HG02642 (cell line): ENCODE measurements around the gene ERN1.

Experiments
- ATAC-seq: cut with Tn5 transposase; IDR thresholded peaks from one replicate; pipeline ENCODE4 v1.9.1; 2021; ENCODE audit warnings: mild to moderate bottlenecking; ENCODE audit not compliant: unreplicated experiment, poor library complexity

Gene ERN1

DNA sequence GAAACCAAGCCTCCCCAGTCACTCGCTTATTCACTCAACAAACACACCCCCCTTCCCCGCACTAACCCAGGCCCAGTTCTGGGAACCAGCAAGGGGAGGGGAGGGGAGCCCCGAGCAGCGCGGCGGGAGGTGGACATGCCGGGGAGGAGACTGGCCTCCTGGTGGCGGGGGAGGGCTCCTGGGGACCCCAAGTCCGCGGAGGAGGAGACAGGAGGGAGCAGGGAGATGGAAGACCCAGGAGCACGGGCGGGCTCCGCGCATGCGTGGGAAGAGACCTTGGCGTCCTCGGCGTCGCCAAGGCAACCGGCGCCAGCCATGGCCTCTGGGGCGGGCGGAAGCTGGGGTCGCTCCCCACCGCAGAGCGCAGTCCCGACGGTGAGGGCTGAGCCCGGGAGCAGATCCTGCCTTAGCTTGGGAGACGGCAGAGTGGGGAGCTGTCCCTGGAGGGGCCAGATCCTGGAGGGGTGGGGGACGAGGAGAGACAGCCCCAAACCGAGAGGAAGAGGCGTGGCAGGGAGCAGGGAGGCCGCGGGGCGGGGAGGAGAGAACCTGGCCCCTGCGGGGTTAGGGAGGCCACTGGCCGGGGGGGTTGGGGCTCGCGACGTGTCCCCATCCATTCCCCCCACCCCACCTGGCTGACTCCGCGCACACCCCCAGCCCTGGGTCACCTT, 131.8 kb downstream of the ERN1 start, which contains the start of gene PRR29:
Gene PRR29, plus strand, starts transcription at position 302 of the 671 bp plus-strand sequence. Its CDS starts 14 bp downstream, at position 316.
- peak; percentile 72 for ATAC-seq

DNA sequence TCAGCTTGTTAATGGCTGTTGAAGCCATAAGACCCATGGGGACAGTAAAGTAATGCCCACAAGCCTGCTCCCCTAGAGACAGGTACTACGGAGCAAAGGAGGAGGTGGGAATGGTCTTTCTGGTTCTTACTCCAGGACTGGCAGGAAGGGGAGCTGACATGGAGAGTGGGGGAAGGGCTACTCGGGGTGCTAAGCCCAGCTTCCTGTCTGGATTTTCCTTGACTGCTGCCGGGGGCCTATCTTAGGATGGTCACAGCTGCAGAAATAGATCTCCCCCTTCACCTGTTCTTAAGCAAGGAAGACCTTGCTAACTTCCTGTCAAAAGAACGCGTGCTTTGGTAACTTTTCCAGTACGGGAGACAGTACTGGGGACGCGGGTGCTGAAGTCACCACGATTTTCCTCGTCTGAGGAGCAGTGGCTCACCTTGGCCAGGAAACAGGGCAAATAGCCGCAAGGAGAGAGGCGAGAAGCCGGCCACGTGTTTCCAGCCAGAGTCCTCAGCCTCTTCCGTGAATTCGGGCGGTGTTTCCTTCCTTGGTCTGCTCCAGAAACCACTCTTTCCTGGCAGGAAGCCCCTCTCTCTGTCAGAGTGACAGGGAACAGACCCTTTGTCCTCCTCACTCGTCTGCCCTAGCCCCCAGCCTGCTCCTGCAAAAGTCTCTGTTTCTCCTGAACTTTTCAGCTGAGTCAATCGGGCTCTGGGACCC, 132.4 kb downstream of the ERN1 start:
- ATAC-seq: no peak

DNA sequence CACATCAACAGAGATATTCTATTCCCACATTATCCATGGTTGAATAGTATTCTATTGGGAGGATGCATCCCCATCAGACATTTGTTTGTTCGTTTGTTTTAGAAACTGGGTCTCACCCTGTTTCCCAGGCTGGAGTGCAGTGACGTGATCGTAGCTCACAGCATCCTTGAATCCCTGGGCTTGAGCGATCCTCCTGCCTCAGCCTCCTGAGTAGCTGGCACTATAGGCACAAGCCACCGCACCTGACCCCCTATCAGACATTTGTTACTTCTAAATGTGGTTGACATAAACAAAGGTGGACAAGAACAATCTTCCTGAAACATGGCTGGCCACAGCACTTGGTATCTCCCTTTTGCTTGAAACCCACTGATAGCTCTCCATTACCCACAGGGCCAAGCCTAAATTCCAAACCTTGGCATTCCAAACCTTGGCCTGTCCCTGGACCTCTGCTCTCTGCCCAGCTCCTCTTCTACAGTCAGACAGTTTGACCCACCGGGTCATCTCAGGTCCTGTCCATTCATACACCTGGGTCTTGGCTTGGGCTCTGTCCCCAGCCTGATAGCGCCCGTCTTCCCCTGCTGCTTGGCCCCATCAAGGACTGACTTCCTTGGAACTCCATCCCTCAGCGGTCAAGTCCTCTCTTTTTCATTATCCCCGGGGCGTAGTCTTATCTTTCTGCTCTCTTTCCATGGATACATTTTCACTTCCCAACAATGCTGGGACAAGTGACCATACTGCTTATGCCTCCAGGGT, 133.3 kb downstream of the ERN1 start:
- ATAC-seq: no peak

DNA sequence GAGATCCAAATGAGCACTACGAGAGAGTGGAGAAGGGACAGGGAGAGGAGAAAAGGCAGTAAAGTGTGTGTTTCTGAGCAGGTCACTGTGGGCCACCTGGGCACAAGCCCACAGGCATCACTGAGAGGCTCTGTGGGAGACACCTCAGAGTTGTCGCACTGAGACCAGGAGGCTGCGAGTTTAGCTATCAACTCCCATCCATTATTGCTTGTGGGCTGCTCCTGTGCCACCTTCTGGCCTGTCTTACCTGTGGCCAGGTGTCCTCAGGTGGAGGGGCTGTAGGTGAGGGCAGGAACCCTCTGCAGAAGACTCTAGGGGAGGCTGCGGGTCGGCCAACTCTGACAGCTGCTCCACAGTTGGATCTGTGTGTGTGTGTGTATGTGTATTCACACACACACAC, 134.3 kb downstream of the ERN1 start:
- ATAC-seq: no peak

DNA sequence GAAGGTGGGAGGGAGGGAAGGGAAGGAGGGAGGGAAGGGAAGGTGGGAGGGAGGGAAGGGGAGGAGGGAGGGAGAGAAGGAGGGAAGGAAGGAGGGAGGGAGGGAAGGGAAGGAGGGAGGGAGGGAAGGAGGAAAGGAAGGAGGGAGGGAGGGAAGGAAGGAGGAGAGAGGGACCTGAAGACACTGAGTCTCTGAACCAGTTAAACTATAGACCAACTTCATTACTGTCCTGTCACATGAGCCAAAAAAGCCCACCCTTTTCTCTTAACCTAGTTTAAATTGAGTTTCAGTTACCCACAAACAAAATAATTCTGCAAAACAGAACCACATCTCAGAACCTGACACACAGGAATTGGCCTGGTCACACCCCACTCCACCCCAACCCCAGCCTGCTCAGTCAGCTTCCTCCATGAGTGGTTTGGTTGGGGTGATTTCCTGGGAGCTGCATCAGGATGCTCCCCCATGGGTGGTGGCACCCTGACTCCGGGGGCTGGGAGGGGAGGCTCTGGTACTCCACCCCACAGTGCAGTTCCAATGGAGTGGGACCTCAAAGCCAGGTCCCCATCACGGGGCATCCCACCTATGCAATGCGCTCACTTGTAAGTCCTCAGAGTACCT, 136.5 kb downstream of the ERN1 start:
- no peak for ATAC-seq

DNA sequence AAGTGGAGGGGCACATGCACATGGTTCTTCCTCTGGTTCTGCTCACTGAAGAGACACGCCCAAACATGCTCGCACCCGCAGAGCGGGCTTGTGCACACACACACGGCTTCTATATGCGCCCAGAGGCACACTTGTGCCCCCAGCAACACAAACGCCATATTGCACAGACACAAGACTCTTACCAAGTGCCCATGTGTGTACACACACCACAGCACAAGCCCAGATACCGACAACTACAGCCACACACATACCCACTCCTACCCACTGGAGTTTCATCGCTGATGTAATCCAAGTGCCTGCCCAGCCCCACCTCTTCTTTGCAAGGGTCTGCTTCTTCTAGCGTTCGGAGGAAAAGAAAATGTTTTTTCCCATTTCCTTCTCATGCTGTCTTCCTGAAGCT, 138.3 kb downstream of the ERN1 start:
- no peak for ATAC-seq

DNA sequence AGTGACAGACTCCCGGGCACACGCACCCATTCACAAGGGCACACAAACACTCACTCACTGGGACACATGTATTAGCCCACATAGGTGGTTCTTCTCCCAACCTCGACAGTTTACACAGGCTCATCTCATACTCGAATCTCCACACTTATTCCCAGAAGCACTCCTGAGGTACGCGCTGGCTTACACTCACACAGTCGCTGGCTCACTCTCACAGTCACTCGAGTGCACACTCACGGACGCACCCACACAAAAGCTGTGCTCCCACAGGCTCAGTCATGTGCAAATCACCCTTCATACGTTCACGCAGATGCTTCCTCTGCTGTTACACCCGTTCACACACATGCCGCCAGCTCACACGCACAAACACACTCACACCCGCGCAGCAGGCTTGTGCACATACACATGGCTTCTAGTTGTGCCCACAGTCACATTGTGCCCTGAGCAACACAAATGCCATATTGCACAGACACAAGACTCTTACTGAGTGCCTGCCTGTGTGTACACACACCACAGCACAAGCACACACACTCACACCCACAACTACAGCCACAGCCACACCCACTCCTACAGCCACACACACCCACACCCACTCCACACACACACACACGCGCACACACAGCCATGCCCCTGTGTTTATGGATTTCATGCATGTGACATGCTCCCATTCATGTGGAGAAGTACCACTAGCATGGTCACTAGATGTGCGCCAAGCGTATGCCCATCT, 140.2 kb downstream of the ERN1 start:
- ATAC-seq: no peak
